Endodermal cell (in vitro differentiated cells): Measurements from ENCODE around the gene FARSA. TPM values are rescaled to one million over a fixed set of nuclear protein-coding genes. Genes with fewer than 3 reads are reported as not detected.
"Not testable (repeated sequence)": the region's sequence is repeated elsewhere in the genome, so short reads cannot be mapped to it uniquely, and the experiment has no call there.

Source experiments
- DNase-seq: peaks from one replicate; pipeline ENCODE4 v3.0.0-alpha.2; 2017
- H3K27ac ChIP-seq: 2 replicates; pipeline ENCODE4 v1.5.1; 2013; ENCODE audit warnings: mild to moderate bottlenecking, low read depth, low read length, moderate library complexity
- H3K27me3 ChIP-seq: 2 replicates; pipeline ENCODE4 v1.6.1; 2013; ENCODE audit warnings: mild to moderate bottlenecking, low read length, moderate library complexity; ENCODE audit not compliant: insufficient read depth, control insufficient read depth, poor library complexity, severe bottlenecking
- H3K36me3 ChIP-seq: 2 replicates; pipeline ENCODE4 v1.7.0; 2013; ENCODE audit warnings: mild to moderate bottlenecking, low read length, moderate library complexity; ENCODE audit not compliant: control insufficient read depth, insufficient read depth
- H3K4me1 ChIP-seq: one replicate; pipeline ENCODE4 v1.7.0; 2013; ENCODE audit warnings: low read length; ENCODE audit not compliant: control insufficient read depth, insufficient read depth
- H3K4me3 ChIP-seq: 2 replicates; pipeline ENCODE4 v1.5.1; 2013; ENCODE audit warnings: mild to moderate bottlenecking, low read length, moderate library complexity
- H3K9ac ChIP-seq: 2 replicates; pipeline ENCODE4 v1.6.1; 2013; ENCODE audit warnings: mild to moderate bottlenecking, low read length, moderate library complexity; ENCODE audit not compliant: poor library complexity, severe bottlenecking; ENCODE audit errors: extremely low read depth
- H3K9me3 ChIP-seq: 2 replicates; pipeline ENCODE4 v1.6.1; 2013; ENCODE audit warnings: mild to moderate bottlenecking, low read length, moderate library complexity; ENCODE audit not compliant: control insufficient read depth
- H3K27ac Mint-ChIP-seq: 2 replicates; pipeline ENCODE4 v1.8.0; 2020; ENCODE audit warnings: mixed read lengths
- H3K27me3 Mint-ChIP-seq: 2 replicates; pipeline ENCODE4 v1.8.0; 2021; ENCODE audit warnings: mild to moderate bottlenecking, mixed read lengths; ENCODE audit not compliant: insufficient read depth
- H3K36me3 Mint-ChIP-seq: 2 replicates; pipeline ENCODE4 v1.8.0; 2020; ENCODE audit warnings: low read depth, mixed read lengths
- H3K4me1 Mint-ChIP-seq: 2 replicates; pipeline ENCODE4 v1.8.0; 2020; ENCODE audit warnings: mixed read lengths
- H3K4me3 Mint-ChIP-seq: 2 replicates; pipeline ENCODE4 v1.8.0; 2020; ENCODE audit warnings: mild to moderate bottlenecking, moderate library complexity, mixed read lengths
- H3K9me3 Mint-ChIP-seq: 2 replicates; pipeline ENCODE4 v1.8.0; 2020; ENCODE audit warnings: mild to moderate bottlenecking, mixed read lengths
- WGBS, 2 experiments: methylation state at CpG; one replicate each; pipeline versions ENCODE4 v1.1.5 to v1.1.7; 2013; ENCODE audit warnings: missing lambda C conversion rate in 2 of 2, mixed read lengths in 1 of 2; ENCODE audit not compliant: insufficient coverage in 1 of 2, insufficient read length in 1 of 2; 5-methylcytosine and 5-hydroxymethylcytosine counted together
- total RNA-seq, 2 donors: library from RNA; stranded (reverse); fragmentation: NEBNext Ultra II Directional in 1 of 2; extraction: Animal tissue kit (Norgen Biotek cat#: 25700) in 1 of 2; gene quantifications; 2 replicates in 1 of 2; 3 replicates in 1 of 2; pipeline ENCODE4 v1.2.1, GENCODE V29; 2021
- TF ChIP-seq, protein P1 (sequence below): fragments of 200-600 bp; sonication (generic); conservative IDR thresholded peaks from 2 replicates; pipeline ENCODE4 v1.5.0; 2021; ENCODE audit warnings: antibody characterized with exemption, mild to moderate bottlenecking

The FARSA gene
- total RNA-seq, 2 donors from 2014 or later = 65.1 to 70.8 TPM

DNA sequence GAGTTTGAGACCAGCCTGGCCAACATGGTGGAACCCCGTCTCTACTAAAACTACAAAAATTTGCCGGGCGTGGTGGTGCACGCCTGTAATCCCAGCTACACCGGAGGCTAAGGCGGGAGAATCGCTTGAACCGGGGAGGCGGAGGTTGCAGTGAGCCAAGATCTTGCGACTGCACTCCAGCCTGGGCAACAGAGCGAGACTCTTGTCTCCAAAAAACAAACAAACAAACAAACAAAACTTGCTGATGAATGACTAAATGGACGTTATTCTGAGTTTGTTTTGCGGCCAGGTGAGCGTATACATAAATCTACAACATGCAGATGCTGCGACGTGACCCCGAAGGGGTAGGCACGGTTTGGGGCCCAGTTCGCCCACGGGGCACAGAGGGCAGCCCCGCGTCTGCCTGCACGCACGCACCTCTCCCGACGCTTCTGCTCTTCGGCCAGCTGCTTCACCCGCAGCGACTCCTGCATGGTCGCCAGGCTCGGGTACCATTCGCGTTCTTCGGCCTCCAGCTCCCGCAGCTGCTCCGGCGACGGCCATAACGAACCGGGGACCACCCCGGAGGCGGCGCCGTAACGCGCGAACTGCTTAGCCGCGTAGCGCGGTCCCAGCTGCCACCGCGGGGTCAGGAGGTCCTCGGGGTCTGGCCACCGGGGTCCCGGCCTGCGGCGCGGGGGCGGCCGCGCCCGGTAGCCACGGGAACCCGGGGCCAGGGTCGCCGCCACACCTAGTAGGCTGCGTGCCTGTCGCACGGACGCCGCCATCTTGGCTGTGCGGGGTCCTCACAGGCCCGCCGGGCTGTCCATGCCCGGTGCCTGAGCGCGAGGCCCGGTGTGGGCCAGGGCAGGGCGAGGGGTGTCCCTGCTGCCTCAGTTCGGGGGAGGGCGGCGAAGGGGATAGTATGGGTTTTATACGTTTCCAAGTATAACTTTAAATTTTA, 23.2 kb upstream of the FARSA start, which contains the start of gene GADD45GIP1:
TSS of gene GADD45GIP1 (minus strand) at position 778 of the 943 bp plus-strand sequence. CDS start at position 767, 11 bp downstream.
- Histone ChIP-seq H3K4me1 (no peaks in the 10 kb centered on the region), H3K9ac (peak within 1 kb of the TSS; percentile 82), H3K4me3 (peak within 1 kb of the TSS; percentile 95), H3K27ac (peak within 1 kb of the TSS; percentile 77), H3K9me3 (no peaks in the 10 kb centered on the region), H3K27me3 (no peaks in the 10 kb centered on the region), H3K36me3 (peaks cover 22% of the 10 kb centered on the region)
- peaks cover 13% of the 10 kb centered on the region for H3K4me1 Mint-ChIP-seq
- no peaks in the 10 kb centered on the region for H3K9me3 Mint-ChIP-seq
- peak; percentile 91 for DNase-seq
- H3K27ac Mint-ChIP-seq = peak within 1 kb of the TSS; percentile 92
- 4 to 6% methylated on average over 28 to 81 of the region's 84 CpGs for WGBS, 2 experiments
- H3K36me3 Mint-ChIP-seq = peaks cover 27% of the 10 kb centered on the region
- TF ChIP-seq, protein P1, sequence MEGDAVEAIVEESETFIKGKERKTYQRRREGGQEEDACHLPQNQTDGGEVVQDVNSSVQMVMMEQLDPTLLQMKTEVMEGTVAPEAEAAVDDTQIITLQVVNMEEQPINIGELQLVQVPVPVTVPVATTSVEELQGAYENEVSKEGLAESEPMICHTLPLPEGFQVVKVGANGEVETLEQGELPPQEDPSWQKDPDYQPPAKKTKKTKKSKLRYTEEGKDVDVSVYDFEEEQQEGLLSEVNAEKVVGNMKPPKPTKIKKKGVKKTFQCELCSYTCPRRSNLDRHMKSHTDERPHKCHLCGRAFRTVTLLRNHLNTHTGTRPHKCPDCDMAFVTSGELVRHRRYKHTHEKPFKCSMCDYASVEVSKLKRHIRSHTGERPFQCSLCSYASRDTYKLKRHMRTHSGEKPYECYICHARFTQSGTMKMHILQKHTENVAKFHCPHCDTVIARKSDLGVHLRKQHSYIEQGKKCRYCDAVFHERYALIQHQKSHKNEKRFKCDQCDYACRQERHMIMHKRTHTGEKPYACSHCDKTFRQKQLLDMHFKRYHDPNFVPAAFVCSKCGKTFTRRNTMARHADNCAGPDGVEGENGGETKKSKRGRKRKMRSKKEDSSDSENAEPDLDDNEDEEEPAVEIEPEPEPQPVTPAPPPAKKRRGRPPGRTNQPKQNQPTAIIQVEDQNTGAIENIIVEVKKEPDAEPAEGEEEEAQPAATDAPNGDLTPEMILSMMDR = no peak
- H3K27me3 Mint-ChIP-seq = no peaks in the 10 kb centered on the region
- H3K4me3 Mint-ChIP-seq = peak within 1 kb of the TSS; percentile 85

DNA sequence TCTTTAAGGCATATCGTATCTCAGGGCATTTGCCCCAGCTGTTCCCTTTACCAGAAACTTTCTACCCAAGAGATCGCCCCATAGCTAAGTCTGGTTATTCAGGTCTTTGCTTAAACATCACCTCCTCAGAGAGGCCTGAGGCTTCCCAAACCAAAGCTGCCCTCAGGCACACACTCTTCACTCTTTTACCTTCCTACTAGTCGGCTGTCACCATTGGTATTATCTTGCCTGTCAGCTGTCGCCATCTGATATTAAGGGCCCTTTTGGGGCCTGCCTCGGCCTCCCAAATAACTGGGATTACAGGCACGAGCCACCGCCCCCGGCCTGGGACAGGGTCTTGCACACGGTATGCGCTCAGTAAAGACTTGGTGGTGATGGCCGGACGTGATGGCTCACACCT, 22.5 kb upstream of the FARSA start:
- WGBS, 2 experiments = 75 to 83% methylated on average over 12 of the region's 12 CpGs
- H3K9me3 ChIP-seq = no peaks in the 10 kb centered on the region
- Mint-ChIP-seq H3K27me3 (no peaks in the 10 kb centered on the region), H3K4me1 (peaks cover 13% of the 10 kb centered on the region), H3K36me3 (peaks cover 34% of the 10 kb centered on the region), H3K9me3 (no peaks in the 10 kb centered on the region), H3K4me3 (peak overlapping the region; percentile 85), H3K27ac (peak overlapping the region; percentile 92)
- TF ChIP-seq, protein P1 = no peak
- peaks cover 29% of the 10 kb centered on the region for H3K36me3 ChIP-seq
- H3K27ac ChIP-seq = no peak overlapping the region
- DNase-seq = no peak
- H3K27me3 ChIP-seq = no peaks in the 10 kb centered on the region
- H3K9ac ChIP-seq = peak overlapping the region; percentile 82
- peak overlapping the region; percentile 95 for H3K4me3 ChIP-seq
- H3K4me1 ChIP-seq = no peaks in the 10 kb centered on the region

DNA sequence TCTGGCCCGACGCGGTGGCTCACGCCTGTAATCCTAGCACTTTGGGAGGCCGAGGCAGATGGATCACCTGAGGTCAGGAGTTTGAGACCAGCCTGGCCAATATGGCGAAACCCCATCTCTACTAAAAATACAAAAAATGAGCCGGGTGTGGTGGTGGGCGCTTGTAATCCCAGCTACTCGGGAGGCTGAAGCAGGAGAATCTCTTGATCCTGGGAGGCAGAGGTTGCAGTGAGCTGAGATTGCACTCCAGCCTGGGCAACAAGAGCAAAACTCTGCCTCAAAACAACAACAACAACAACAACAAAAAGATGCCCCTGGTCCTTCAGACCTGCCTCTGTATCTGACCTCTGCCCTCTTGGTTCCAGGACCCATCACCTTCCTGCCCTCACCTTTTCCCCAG, 22.1 kb upstream of the FARSA start:
- peak overlapping the region; percentile 92 for H3K27ac Mint-ChIP-seq
- Histone ChIP-seq H3K4me3 (peak overlapping the region; percentile 95), H3K36me3 (peaks cover 33% of the 10 kb centered on the region), H3K9ac (peak overlapping the region; percentile 82)
- not testable (repeated sequence) for H3K9me3 ChIP-seq, H3K27me3 ChIP-seq, DNase-seq, H3K4me1 ChIP-seq, H3K9me3 Mint-ChIP-seq, H3K27me3 Mint-ChIP-seq, H3K27ac ChIP-seq
- WGBS, 2 experiments = 95 to 100% methylated on average over 5 to 9 of the region's 9 CpGs
- peaks cover 38% of the 10 kb centered on the region for H3K36me3 Mint-ChIP-seq
- peaks cover 13% of the 10 kb centered on the region for H3K4me1 Mint-ChIP-seq
- H3K4me3 Mint-ChIP-seq = peak overlapping the region; percentile 85
